Tibial nerve (tissue), 4 donors: ENCODE measurements around the gene SLIT1. TPM values are rescaled to one million over a fixed set of nuclear protein-coding genes. Genes with fewer than 3 reads are reported as not detected.

Experiments used
- DNase-seq, 2 donors: peaks; one replicate each; pipeline ENCODE4 v3.0.0-alpha.2; 2019; ENCODE audit warnings: low spot score in 2 of 2
- H3K27ac ChIP-seq, 4 donors: fragments of 200-600 bp; sonication (generic) in 3 of 4; one replicate each; pipeline ENCODE4 v1.5.1; 2017 to 2019; ENCODE audit warnings: mild to moderate bottlenecking in 1 of 4
- H3K27me3 ChIP-seq, 2 donors: fragments of 200-600 bp; sonication (generic) in 1 of 2; one replicate each; pipeline versions ENCODE4 v1.5.1 to v1.6.0; 2017 to 2019
- H3K36me3 ChIP-seq, 3 donors: fragments of 200-600 bp; sonication (generic); one replicate each; pipeline ENCODE4 v1.5.1; 2018 to 2019
- H3K4me1 ChIP-seq, 4 donors: fragments of 200-600 bp; sonication (generic) in 3 of 4; one replicate each; pipeline ENCODE4 v1.5.1; 2017 to 2019
- H3K4me3 ChIP-seq, 4 donors: fragments of 200-600 bp; sonication (generic) in 3 of 4; one replicate each; pipeline ENCODE4 v1.5.1; 2017 to 2019; ENCODE audit warnings: mild to moderate bottlenecking in 1 of 4, moderate library complexity in 1 of 4
- H3K9me3 ChIP-seq, 4 donors: fragments of 200-600 bp; sonication (generic) in 3 of 4; one replicate each; pipeline ENCODE4 v1.5.1; 2017 to 2019
- EP300 ChIP-seq, 2 donors: sonication (generic); formaldehyde crosslinking; IDR thresholded peaks; one replicate each; pipeline ENCODE4 v1.6.1; 2017; ENCODE audit warnings: antibody characterized with exemption in 2 of 2, mild to moderate bottlenecking in 1 of 2
- POLR2A ChIP-seq, 2 donors: fragments of 450-650 bp; IDR thresholded peaks; one replicate each; pipeline ENCODE4 v1.6.1; 2017; ENCODE audit warnings: antibody characterized with exemption in 2 of 2, mild to moderate bottlenecking in 2 of 2, moderate library complexity in 2 of 2
- WGBS, 2 donors: methylation state at CpG; one replicate each; pipeline ENCODE4 v1.1.5; 2018; 5-methylcytosine and 5-hydroxymethylcytosine counted together
- total RNA-seq, 4 donors: library from RNA; depleted of rRNA; stranded (reverse); fragments of >200 nt; gene quantifications; one replicate each; pipeline ENCODE4 v1.1.0, GENCODE V29; 2016
- TF ChIP-seq, protein P1 (sequence below), 5 experiments: fragments of 200-600 bp in 3 of 5; fragments of 450-650 bp in 2 of 5; sonication (generic) in 3 of 5; IDR thresholded peaks; one replicate each; pipeline ENCODE4 v1.5.1; 2016 to 2019; ENCODE audit warnings: antibody characterized with exemption in 5 of 5, mild to moderate bottlenecking in 3 of 5, moderate library complexity in 2 of 5

SLIT1 gene
- total RNA-seq, 4 donors from 2014 or later = 0.78 to 3.1 (median 1.3) TPM

GRCh38 chr10:97020452-97021400 is 165.0 kb downstream of the SLIT1 start:
- H3K9me3 ChIP-seq = no peaks in the 10 kb centered on the region
- no peaks in the 10 kb centered on the region for H3K27me3 ChIP-seq
- H3K4me1 ChIP-seq = peaks cover 0 to 33% (median 11%) of the 10 kb centered on the region in 4 donors
- H3K36me3 ChIP-seq = no peaks in the 10 kb centered on the region
- whole genome bisulfite sequencing, 2 donors = 46 to 47% methylated on average over 21 to 23 of the region's 25 CpGs
- no peak for DNase-seq
- TF ChIP-seq POLR2A (IDR thresholded peaks at IDR 0.05) (no peak), EP300 (IDR thresholded peaks at IDR 0.05) (no peak)
- TF ChIP-seq, protein P1, sequence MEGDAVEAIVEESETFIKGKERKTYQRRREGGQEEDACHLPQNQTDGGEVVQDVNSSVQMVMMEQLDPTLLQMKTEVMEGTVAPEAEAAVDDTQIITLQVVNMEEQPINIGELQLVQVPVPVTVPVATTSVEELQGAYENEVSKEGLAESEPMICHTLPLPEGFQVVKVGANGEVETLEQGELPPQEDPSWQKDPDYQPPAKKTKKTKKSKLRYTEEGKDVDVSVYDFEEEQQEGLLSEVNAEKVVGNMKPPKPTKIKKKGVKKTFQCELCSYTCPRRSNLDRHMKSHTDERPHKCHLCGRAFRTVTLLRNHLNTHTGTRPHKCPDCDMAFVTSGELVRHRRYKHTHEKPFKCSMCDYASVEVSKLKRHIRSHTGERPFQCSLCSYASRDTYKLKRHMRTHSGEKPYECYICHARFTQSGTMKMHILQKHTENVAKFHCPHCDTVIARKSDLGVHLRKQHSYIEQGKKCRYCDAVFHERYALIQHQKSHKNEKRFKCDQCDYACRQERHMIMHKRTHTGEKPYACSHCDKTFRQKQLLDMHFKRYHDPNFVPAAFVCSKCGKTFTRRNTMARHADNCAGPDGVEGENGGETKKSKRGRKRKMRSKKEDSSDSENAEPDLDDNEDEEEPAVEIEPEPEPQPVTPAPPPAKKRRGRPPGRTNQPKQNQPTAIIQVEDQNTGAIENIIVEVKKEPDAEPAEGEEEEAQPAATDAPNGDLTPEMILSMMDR (IDR thresholded peaks at IDR 0.05) = no peak
- no peak overlapping the region for H3K4me3 ChIP-seq
- no peak overlapping the region for H3K27ac ChIP-seq

GRCh38 chr10:97019213-97019844 is 166.4 kb downstream of the SLIT1 start:
- Histone ChIP-seq H3K36me3 (no peaks in the 10 kb centered on the region), H3K27ac (no peak overlapping the region), H3K4me3 (no peak overlapping the region), H3K9me3 (no peaks in the 10 kb centered on the region), H3K27me3 (no peaks in the 10 kb centered on the region), H3K4me1 (peaks cover 0 to 22% (median 11%) of the 10 kb centered on the region in 4 donors)
- 90 to 92% methylated on average over 12 of the region's 12 CpGs for WGBS, 2 donors
- TF ChIP-seq POLR2A (IDR thresholded peaks at IDR 0.05) = no peak
- TF ChIP-seq EP300 (IDR thresholded peaks at IDR 0.05) = no peak
- TF ChIP-seq, protein P1 (IDR thresholded peaks at IDR 0.05) = no peak
- no peak for DNase-seq

- WGBS, 2 donors = 92 to 93% methylated on average over 16 to 18 of the region's 18 CpGs
- Histone ChIP-seq H3K4me1 (peaks cover 0 to 14% (median 6%) of the 10 kb centered on the region in 4 donors), H3K27me3 (no peaks in the 10 kb centered on the region), H3K9me3 (no peaks in the 10 kb centered on the region), H3K4me3 (no peak overlapping the region), H3K36me3 (no peaks in the 10 kb centered on the region), H3K27ac (no peak overlapping the region)
- no peak for TF ChIP-seq POLR2A (IDR thresholded peaks at IDR 0.05)
- DNase-seq = no peak
Observed at GRCh38 chr10:97018251-97019212, 167.2 kb downstream of the SLIT1 start.

DNA sequence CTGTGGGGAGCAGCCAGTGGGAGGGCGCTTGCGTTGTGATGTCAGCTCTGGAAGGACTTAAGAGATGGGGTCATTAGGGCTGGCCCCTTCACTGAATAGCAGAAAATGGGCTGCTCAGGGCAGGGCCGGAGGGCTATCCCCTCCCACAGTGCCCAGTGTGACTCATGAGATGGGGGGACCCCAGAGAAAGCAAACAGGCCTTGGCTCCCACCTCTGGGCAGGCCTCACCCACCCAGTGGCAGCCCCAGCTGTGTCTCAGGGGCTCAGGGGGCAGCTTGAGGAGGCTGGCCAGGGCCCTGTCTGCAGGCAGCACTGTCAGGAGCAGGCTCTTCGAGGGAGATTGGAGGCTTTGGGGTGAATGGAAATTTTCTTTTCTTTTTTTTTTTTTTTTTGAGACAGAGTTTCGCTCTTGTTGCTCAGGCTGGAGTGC is 168.3 kb downstream of the SLIT1 start:
- no peak for TF ChIP-seq POLR2A (IDR thresholded peaks at IDR 0.05)
- no peaks in the 10 kb centered on the region for H3K27me3 ChIP-seq
- DNase-seq = no peak
- no peaks in the 10 kb centered on the region for H3K36me3 ChIP-seq
- no peak overlapping the region for H3K27ac ChIP-seq
- peaks cover 0 to 13% (median 5%) of the 10 kb centered on the region in 4 donors for H3K4me1 ChIP-seq
- H3K9me3 ChIP-seq = no peaks in the 10 kb centered on the region
- WGBS, 2 donors = 70 to 87% methylated on average over 5 of the region's 5 CpGs
- H3K4me3 ChIP-seq = no peak overlapping the region

GRCh38 chr10:97016728-97017473 is 168.9 kb downstream of the SLIT1 start:
- Histone ChIP-seq H3K36me3 (no peaks in the 10 kb centered on the region), H3K4me1 (peaks cover 0 to 13% (median 5%) of the 10 kb centered on the region in 4 donors), H3K9me3 (no peaks in the 10 kb centered on the region), H3K27ac (no peak overlapping the region), H3K27me3 (no peaks in the 10 kb centered on the region), H3K4me3 (no peak overlapping the region)
- no peak for TF ChIP-seq POLR2A (IDR thresholded peaks at IDR 0.05)
- TF ChIP-seq EP300 (IDR thresholded peaks at IDR 0.05) = no peak
- TF ChIP-seq, protein P1 (IDR thresholded peaks at IDR 0.05) = no peak
- DNase-seq = no peak
- WGBS, 2 donors = 70 to 73% methylated on average over 13 to 15 of the region's 15 CpGs
